Liver (tissue), 9 donors: ENCODE results near the gene DHCR24. TPM values are rescaled to one million over a fixed set of nuclear protein-coding genes. Genes with fewer than 3 reads are reported as not detected.

Experiments used
- DNase-seq: peaks from one replicate; pipeline ENCODE4 v3.0.0-alpha.2; 2017; ENCODE audit warnings: low spot score
- H3K27ac ChIP-seq, 2 donors: one replicate each; pipeline ENCODE4 v1.7.0; 2013; ENCODE audit warnings: inconsistent platforms in 2 of 2, low read length in 2 of 2, control low read depth in 1 of 2, low read depth in 1 of 2, mild to moderate bottlenecking in 1 of 2
- H3K27me3 ChIP-seq, 4 donors: one replicate each; pipeline versions ENCODE4 v1.6.1 to v1.7.0; 2013; ENCODE audit warnings: low read length in 3 of 4, inconsistent platforms in 1 of 4, mild to moderate bottlenecking in 1 of 4, moderate library complexity in 1 of 4; ENCODE audit not compliant: control insufficient read depth in 4 of 4, insufficient read depth in 4 of 4
- H3K36me3 ChIP-seq, 4 donors: one replicate each; pipeline versions ENCODE4 v1.6.1 to v1.7.0; 2013; ENCODE audit warnings: low read length in 3 of 4, mild to moderate bottlenecking in 3 of 4, low read depth in 1 of 4, moderate library complexity in 1 of 4; ENCODE audit not compliant: control insufficient read depth in 4 of 4, insufficient read depth in 3 of 4
- H3K4me1 ChIP-seq, 4 donors: one replicate each; pipeline versions ENCODE4 v1.6.1 to v1.7.0; 2013; ENCODE audit warnings: low read length in 3 of 4, mild to moderate bottlenecking in 3 of 4, moderate library complexity in 1 of 4; ENCODE audit not compliant: control insufficient read depth in 4 of 4, insufficient read depth in 4 of 4
- H3K4me3 ChIP-seq, 3 donors: one replicate each; pipeline versions ENCODE4 v1.6.1 to v1.7.0; 2013; ENCODE audit warnings: low read length in 3 of 3, control low read depth in 1 of 3, low read depth in 1 of 3, mild to moderate bottlenecking in 1 of 3
- H3K9ac ChIP-seq, 2 donors: one replicate each; pipeline ENCODE4 v1.7.0; 2013; ENCODE audit warnings: low read length in 2 of 2, mild to moderate bottlenecking in 2 of 2, moderate library complexity in 2 of 2, control low read depth in 1 of 2, low read depth in 1 of 2
- H3K9me3 ChIP-seq, 4 donors: one replicate each; pipeline versions ENCODE4 v1.6.1 to v1.7.0; 2013; ENCODE audit warnings: low read length in 3 of 4; ENCODE audit not compliant: control insufficient read depth in 4 of 4
- ATF3 ChIP-seq: IDR thresholded peaks from 2 replicates; pipeline ENCODE4 v1.6.1; 2016; ENCODE audit warnings: antibody characterized with exemption
- CTCF ChIP-seq: fragments of 150-350 bp; IDR thresholded peaks from 2 replicates; pipeline ENCODE4 v1.5.1; 2017; ENCODE audit warnings: improper control_type of control experiment, low read depth, low read length; ENCODE audit not compliant: missing input control
- EGR1 ChIP-seq, 2 donors: IDR thresholded peaks; 2 replicates each; pipeline ENCODE4 v1.6.1; 2016 to 2018; ENCODE audit warnings: antibody characterized with exemption in 2 of 2, low read depth in 2 of 2
- FOXA1 ChIP-seq: IDR thresholded peaks from 2 replicates; pipeline ENCODE4 v1.6.1; 2016; ENCODE audit warnings: antibody characterized with exemption
- FOXA2 ChIP-seq: IDR thresholded peaks from 2 replicates; pipeline ENCODE4 v1.6.1; 2016; ENCODE audit warnings: antibody characterized with exemption
- GABPA ChIP-seq, 2 donors: IDR thresholded peaks in 1 of 2; conservative IDR thresholded peaks in 1 of 2; 2 replicates each; pipeline ENCODE4 v1.6.1; 2016; ENCODE audit warnings: antibody characterized with exemption in 2 of 2, mild to moderate bottlenecking in 1 of 2, moderate library complexity in 1 of 2
- HNF4A ChIP-seq, 2 donors: conservative IDR thresholded peaks; 2 replicates each; pipeline ENCODE4 v1.6.1; 2016; ENCODE audit warnings: antibody characterized with exemption in 2 of 2, mild to moderate bottlenecking in 2 of 2
- HNF4G ChIP-seq: IDR thresholded peaks from 2 replicates; pipeline ENCODE4 v1.6.1; 2016; ENCODE audit warnings: antibody characterized with exemption
- JUND ChIP-seq, 2 donors: IDR thresholded peaks; 2 replicates each; pipeline ENCODE4 v1.6.1; 2016; ENCODE audit warnings: antibody characterized with exemption in 2 of 2
- MAX ChIP-seq: IDR thresholded peaks from 2 replicates; pipeline ENCODE4 v1.6.1; 2016; ENCODE audit warnings: antibody characterized with exemption
- NR2F2 ChIP-seq: IDR thresholded peaks from 2 replicates; pipeline ENCODE4 v1.6.1; 2016; ENCODE audit warnings: antibody characterized with exemption
- RAD21 ChIP-seq, 2 donors: IDR thresholded peaks; 2 replicates each; pipeline ENCODE4 v1.6.1; 2016; ENCODE audit warnings: antibody characterized with exemption in 2 of 2, mild to moderate bottlenecking in 2 of 2
- REST ChIP-seq: IDR thresholded peaks from 2 replicates; pipeline ENCODE4 v1.6.1; 2016; ENCODE audit warnings: antibody characterized with exemption, mild to moderate bottlenecking
- RXRA ChIP-seq, 2 donors: IDR thresholded peaks; 2 replicates each; pipeline ENCODE4 v1.6.1; 2017 to 2018; ENCODE audit warnings: antibody characterized with exemption in 2 of 2, mild to moderate bottlenecking in 1 of 2
- SP1 ChIP-seq: IDR thresholded peaks from 2 replicates; pipeline ENCODE4 v1.6.1; 2018; ENCODE audit warnings: antibody characterized with exemption, mild to moderate bottlenecking
- TAF1 ChIP-seq: conservative IDR thresholded peaks from 2 replicates; pipeline ENCODE4 v1.6.1; 2016; ENCODE audit warnings: antibody characterized with exemption, mild to moderate bottlenecking
- YY1 ChIP-seq: IDR thresholded peaks from 2 replicates; pipeline ENCODE4 v1.6.1; 2016; ENCODE audit warnings: antibody characterized with exemption, mild to moderate bottlenecking
- ZBTB33 ChIP-seq: IDR thresholded peaks from 2 replicates; pipeline ENCODE4 v1.6.1; 2016; ENCODE audit warnings: antibody characterized with exemption
- whole genome bisulfite sequencing: extraction: QIAGEN DNeasy Blood & Tissue Kit; methylation state at CpG from one replicate; pipeline ENCODE4 v1.1.7; 2013; 5-methylcytosine and 5-hydroxymethylcytosine counted together
- polyA plus RNA-seq, 2 donors: library from polyadenylated mRNA; stranded (reverse) in 1 of 2; unstranded in 1 of 2; fragments of 200-250 nt in 1 of 2; fragments of >200 nt in 1 of 2; fragmentation: Nextera tagmentation in 1 of 2; extraction: Ambion mirVana in 1 of 2; gene quantifications; one replicate each; pipeline versions ENCODE4 v1.2.1 to v1.2.3, GENCODE V29; 2013 to 2015
- total RNA-seq, 2 donors: library from RNA; depleted of rRNA; stranded (reverse); fragments of >200 nt; gene quantifications; one replicate each; pipeline ENCODE4 v1.2.3, GENCODE V29; 2014
- donor health status: healthy.
- donor health status: healthy.
- donor health status: healthy.
- donor health status: healthy.
- donor health status: healthy.

DHCR24 gene
- total and polyA plus RNA-seq, 4 donors, result 271 to 815 (median 600) TPM

- TF ChIP-seq REST (no peak), JUND (IDR thresholded peaks at IDR 0.05) (no peak), RXRA (IDR thresholded peaks at IDR 0.05) (no peak), SP1 (no peak), RAD21 (IDR thresholded peaks at IDR 0.05) (no peak)
These were observed 51.7 kb downstream of the DHCR24 start (continued) for GRCh38 chr1:54835131-54835898.

GRCh38 chr1:54834007-54834541 is 52.9 kb downstream of the DHCR24 start:
- Histone ChIP-seq H3K9ac (no peak overlapping the region), H3K4me1 (no peaks in the 10 kb centered on the region), H3K36me3 (no peaks in the 10 kb centered on the region), H3K27ac (no peak overlapping the region), H3K27me3 (no peaks in the 10 kb centered on the region), H3K9me3 (peaks cover 0 to 3% (median 0%) of the 10 kb centered on the region in 4 donors), H3K4me3 (no peak overlapping the region)
- no peak for DNase-seq
- no peak for TF ChIP-seq ATF3
- no peak for TF ChIP-seq RAD21 (IDR thresholded peaks at IDR 0.05)
- TF ChIP-seq NR2F2, result no peak
- no peak for TF ChIP-seq GABPA (IDR thresholded peaks at IDR 0.05 in 1 of 2, conservative IDR thresholded peaks at IDR 0.05 in 1 of 2)
- no peak for TF ChIP-seq REST
- TF ChIP-seq FOXA2, result no peak
- no peak for TF ChIP-seq EGR1 (IDR thresholded peaks at IDR 0.05; ENCODE audit: low read depth in 2 of 2)
- TF ChIP-seq CTCF, result no peak
- TF ChIP-seq TAF1, result no peak
- TF ChIP-seq HNF4G, result no peak
- no peak for TF ChIP-seq FOXA1
- no peak for TF ChIP-seq HNF4A (conservative IDR thresholded peaks at IDR 0.05)
- no peak for TF ChIP-seq JUND (IDR thresholded peaks at IDR 0.05)
- TF ChIP-seq ZBTB33, result no peak
- no peak for TF ChIP-seq SP1
- TF ChIP-seq YY1, result no peak
- TF ChIP-seq MAX, result no peak
- 100% methylated on average over 1 of the region's 1 CpG for WGBS
